GM19324 (cell line): ENCODE measurements around the gene FLII.

ENCODE experiments used
- ATAC-seq: cut with Tn5 transposase; IDR thresholded peaks from one replicate; pipeline ENCODE4 v1.9.1; 2021; ENCODE audit warnings: mild to moderate bottlenecking, moderate library complexity; ENCODE audit not compliant: unreplicated experiment, low FRiP score

Gene FLII

GRCh38 chr17:18245038-18245776 lies 13.3 kb downstream of the FLII start:
- no peak for ATAC-seq

- no peak for ATAC-seq
These were observed 17.2 kb downstream of the FLII start for GRCh38 chr17:18241229-18241871.

- ATAC-seq, result no peak
These were observed 18.1 kb downstream of the FLII start for GRCh38 chr17:18240449-18240848.

- ATAC-seq, result no peak
These were observed 20.2 kb downstream of the FLII start for GRCh38 chr17:18238299-18238698.

GRCh38 chr17:18237461-18237860 lies 21.1 kb downstream of the FLII start:
- no peak for ATAC-seq

GRCh38 chr17:18236494-18236893 lies 22.0 kb downstream of the FLII start:
- ATAC-seq, result no peak

- ATAC-seq, result no peak
These were observed 22.7 kb downstream of the FLII start for GRCh38 chr17:18235743-18236256.

GRCh38 chr17:18234853-18235380 lies 23.6 kb downstream of the FLII start:
- ATAC-seq, result no peak

- no peak for ATAC-seq
These were observed 24.6 kb downstream of the FLII start for GRCh38 chr17:18233803-18234518.

- ATAC-seq, result no peak
These were observed 27.4 kb downstream of the FLII start for GRCh38 chr17:18231164-18231563.

- no peak for ATAC-seq
These were observed 28.0 kb downstream of the FLII start for GRCh38 chr17:18230288-18231141.

- ATAC-seq, result no peak
These were observed 28.8 kb downstream of the FLII start for GRCh38 chr17:18229771-18230170.

GRCh38 chr17:18229254-18229653 lies 29.3 kb downstream of the FLII start:
- ATAC-seq, result no peak

GRCh38 chr17:18228176-18228682 lies 30.3 kb downstream of the FLII start:
- no peak for ATAC-seq

GRCh38 chr17:18227635-18228034 lies 30.9 kb downstream of the FLII start:
- ATAC-seq, result no peak

GRCh38 chr17:18226284-18226945 lies 32.1 kb downstream of the FLII start:
- ATAC-seq, result no peak

GRCh38 chr17:18225642-18226283 lies 32.8 kb downstream of the FLII start:
- peak; percentile 31 for ATAC-seq

- peak; percentile 91 for ATAC-seq
These were observed 33.4 kb downstream of the FLII start, which contains the start of gene LLGL1 for GRCh38 chr17:18225121-18225641. Gene LLGL1 (plus strand): TSS chr17:18225635. CDS start chr17:18225683, 48 bp downstream.
